GM20000 (cell line): ENCODE data around the gene KRT37.

ENCODE experiments used
- DNase-seq: peaks from one replicate; pipeline ENCODE4 v3.0.0; 2012; ENCODE audit warnings: low spot score
- CTCF ChIP-seq: IDR thresholded peaks from 2 replicates; pipeline ENCODE4 v1.5.1; 2012; ENCODE audit warnings: mild to moderate bottlenecking, control low read depth; ENCODE audit errors: extremely low read depth, missing control alignments

Gene KRT37

GRCh38 chr17:41407226-41407625 lies 17.2 kb downstream of the KRT37 start:
- TF ChIP-seq CTCF: no peak
- no peak for DNase-seq

- TF ChIP-seq CTCF: no peak
- no peak for DNase-seq
Observed at GRCh38 chr17:41406205-41406604, 18.2 kb downstream of the KRT37 start.

GRCh38 chr17:41404024-41404671 lies 20.2 kb downstream of the KRT37 start:
- no peak for DNase-seq

GRCh38 chr17:41403404-41404023 lies 20.9 kb downstream of the KRT37 start:
- DNase-seq: no peak
- no peak for TF ChIP-seq CTCF

More at GRCh38 chr17:41404024-41404671, 20.2 kb downstream of the KRT37 start:
- no peak for TF ChIP-seq CTCF

- TF ChIP-seq CTCF: no peak
- no peak for DNase-seq
Observed at GRCh38 chr17:41402161-41402560, 22.2 kb downstream of the KRT37 start.

GRCh38 chr17:41396996-41397660 lies 27.3 kb downstream of the KRT37 start, which contains the start of gene KRT31:
TSS of gene KRT31 (minus strand) at chr17:41397608. CDS start at chr17:41397539, 69 bp downstream.
- TF ChIP-seq CTCF: no peak
- DNase-seq: no peak

- no peak for DNase-seq
Observed at GRCh38 chr17:41396340-41396739, 28.0 kb downstream of the KRT37 start.

More at GRCh38 chr17:41396340-41396739, 28.0 kb downstream of the KRT37 start:
- TF ChIP-seq CTCF: no peak
